A549 (cell line): ENCODE results near the gene IKZF4.

Source experiments
- BHLHE40 ChIP-seq: IDR thresholded peaks from 2 replicates; pipeline ENCODE4 v1.6.1; 2012; ENCODE audit warnings: low read depth, low read length, inconsistent platforms
- CEBPB ChIP-seq, 2 experiments: fragments of >200 bp in 1 of 2; sonication (Bioruptor Twin) in 1 of 2; formaldehyde crosslinking in 1 of 2; IDR thresholded peaks; 2 replicates each; pipeline ENCODE4 v1.6.1; 2012 to 2016
- CTCF ChIP-seq: fragments of >200 bp; sonication (Bioruptor Twin); formaldehyde crosslinking; IDR thresholded peaks from 3 replicates; pipeline ENCODE4 v1.5.1; 2016
- EP300 ChIP-seq, 2 experiments: fragments of >200 bp; sonication (Bioruptor Twin); formaldehyde crosslinking; IDR thresholded peaks; 2 replicates in 1 of 2; 3 replicates in 1 of 2; pipeline ENCODE4 v1.6.1; 2016 to 2017
- MYC ChIP-seq: IDR thresholded peaks from 2 replicates; pipeline ENCODE4 v1.6.1; 2012; ENCODE audit warnings: mild to moderate bottlenecking, inconsistent platforms, low read length, improper control_type of control experiment, borderline replicate concordance
- POLR2A ChIP-seq: IDR thresholded peaks from 2 replicates; pipeline ENCODE4 v1.6.1; 2012; ENCODE audit warnings: mild to moderate bottlenecking, low read length
- RAD21 ChIP-seq, 2 experiments: fragments of >200 bp in 1 of 2; sonication (Bioruptor Twin) in 1 of 2; formaldehyde crosslinking in 1 of 2; IDR thresholded peaks in 1 of 2; conservative IDR thresholded peaks in 1 of 2; 2 replicates in 1 of 2; 3 replicates in 1 of 2; pipeline ENCODE4 v1.6.1; 2012 to 2018; ENCODE audit warnings: inconsistent platforms in 1 of 2
- USF2 ChIP-seq: fragments of 450-650 bp; IDR thresholded peaks from 2 replicates; pipeline ENCODE4 v1.6.1; 2014; ENCODE audit warnings: antibody characterized with exemption

- TF ChIP-seq MYC (no peak), CTCF (no peak), POLR2A (no peak), CEBPB (IDR thresholded peaks at IDR 0.05) (no peak), USF2 (no peak), EP300 (IDR thresholded peaks at IDR 0.05) (no peak), RAD21 (conservative IDR thresholded peaks at IDR 0.05 in 1 of 2, IDR thresholded peaks at IDR 0.05 in 1 of 2) (no peak), BHLHE40 (no peak)
These were observed 61.5 kb downstream of the IKZF4 start for GRCh38 chr12:56082382-56082781.
